Stimulated activated CD4-positive, alpha-beta T cell treated with anti-CD3 and anti-CD28 coated beads, Interleukin-12 subunit alpha, Interleukin-12 subunit beta, amount 100 ng/mL, for 24 hours (primary cell): ENCODE results near the gene FGFBP1.

Experiments
- DNase-seq, 2 experiments: peaks; one replicate each; pipeline ENCODE4 v3.0.0-alpha.2; 2020; ENCODE audit warnings: low read depth in 2 of 2

The FGFBP1 gene

GRCh38 chr4:15912961-15913630 is 25.4 kb downstream of the FGFBP1 start:
- no peak for DNase-seq

GRCh38 chr4:15912236-15912635 is 26.3 kb downstream of the FGFBP1 start:
- DNase-seq: no peak

- no peak for DNase-seq
Measured at GRCh38 chr4:15910155-15910940, 28.2 kb downstream of the FGFBP1 start.

GRCh38 chr4:15907430-15907829 is 31.1 kb downstream of the FGFBP1 start:
- no peak for DNase-seq

- DNase-seq: peak in 1 of 2 experiments; percentile 5
Measured at GRCh38 chr4:15906020-15906443, 32.5 kb downstream of the FGFBP1 start.

GRCh38 chr4:15902746-15903145 is 35.8 kb downstream of the FGFBP1 start:
- no peak for DNase-seq

- DNase-seq: no peak
Measured at GRCh38 chr4:15901998-15902397, 36.5 kb downstream of the FGFBP1 start.

GRCh38 chr4:15901007-15901406 is 37.5 kb downstream of the FGFBP1 start:
- no peak for DNase-seq

- no peak for DNase-seq
Measured at GRCh38 chr4:15899511-15899910, 39.0 kb downstream of the FGFBP1 start.

- DNase-seq: no peak
Measured at GRCh38 chr4:15898902-15899301, 39.6 kb downstream of the FGFBP1 start.

- no peak for DNase-seq
Measured at GRCh38 chr4:15897577-15897976, 41.0 kb downstream of the FGFBP1 start.

GRCh38 chr4:15894921-15895916 is 43.3 kb downstream of the FGFBP1 start:
- no peak for DNase-seq

- DNase-seq: no peak
Measured at GRCh38 chr4:15894393-15894792, 44.1 kb downstream of the FGFBP1 start.

- DNase-seq: no peak
Measured at GRCh38 chr4:15893962-15894361, 44.6 kb downstream of the FGFBP1 start.

GRCh38 chr4:15891312-15891711 is 47.2 kb downstream of the FGFBP1 start:
- DNase-seq: no peak

GRCh38 chr4:15890246-15890829 is 48.2 kb downstream of the FGFBP1 start:
- DNase-seq: no peak

GRCh38 chr4:15888515-15888914 is 50.0 kb downstream of the FGFBP1 start:
- DNase-seq: no peak
